IMR-90 (cell line): ENCODE data around the gene NUP88. TPM values are rescaled to one million over a fixed set of nuclear protein-coding genes. Genes with fewer than 3 reads are reported as not detected.

ENCODE experiments used
- ATAC-seq: fragments of 200-7000 bp; cut with Tn5 transposase; 2 replicates; pipeline ENCODE4 v1.9.1; 2020; ENCODE audit warnings: low read depth, mild to moderate bottlenecking, moderate library complexity
- BruUV-seq: library from RNA; stranded (reverse); fragments of 400-500 nt; replicated peaks from 2 replicates; lab custom pipeline; 2021; lab: Mats Ljungman, UMichigan
- CTCF ChIA-PET: fragments of 300-600 bp; formaldehyde crosslinking; extraction: SDS; loops from one replicate; lab custom pipeline; 2021; ENCODE audit warnings: antibody characterized with exemption; lab: Yijun Ruan, JAX
- POLR2A ChIA-PET: fragments of 300-600 bp; sonication (Branson Sonifier 250); formaldehyde crosslinking; loops from one replicate; lab custom pipeline; 2022; ENCODE audit warnings: antibody characterized with exemption; ENCODE audit not compliant: unreplicated experiment; lab: Charles Lee
- DNase-seq: peaks from one replicate; pipeline ENCODE4 v3.0.0; 2013
- H2AFZ ChIP-seq: replicated peaks from 2 replicates; pipeline ENCODE3; 2013; ENCODE audit warnings: low read length, mild to moderate bottlenecking; ENCODE audit not compliant: poor library complexity
- H2AK5ac ChIP-seq: 2 replicates; pipeline ENCODE4 v1.6.1; 2013; ENCODE audit warnings: low read depth, low read length, inconsistent platforms
- H2AK9ac ChIP-seq: replicated peaks from 2 replicates; pipeline ENCODE3; 2013; ENCODE audit warnings: mild to moderate bottlenecking, low read depth, low read length, moderate library complexity; ENCODE audit not compliant: poor library complexity
- H2BK120ac ChIP-seq: 2 replicates; pipeline ENCODE4 v1.6.1; 2013; ENCODE audit warnings: low read depth, low read length, inconsistent platforms
- H2BK15ac ChIP-seq: 3 replicates; pipeline ENCODE4 v1.6.1; 2013; ENCODE audit warnings: low read depth, low read length, inconsistent platforms
- H2BK20ac ChIP-seq: 2 replicates; pipeline ENCODE4 v1.6.1; 2013; ENCODE audit warnings: low read depth, mild to moderate bottlenecking, inconsistent platforms, low read length, moderate library complexity
- H2BK5ac ChIP-seq: 2 replicates; pipeline ENCODE4 v1.6.1; 2013; ENCODE audit warnings: mild to moderate bottlenecking, low read depth, low read length, inconsistent platforms; ENCODE audit not compliant: poor library complexity, severe bottlenecking
- H3K14ac ChIP-seq: replicated peaks from 2 replicates; pipeline ENCODE4 v1.6.1; 2013; ENCODE audit warnings: low read depth, low read length, inconsistent platforms
- H3K18ac ChIP-seq: 2 replicates; pipeline ENCODE4 v1.6.1; 2013; ENCODE audit warnings: low read depth, low read length, control low read depth
- H3K23ac ChIP-seq: 2 replicates; pipeline ENCODE4 v1.6.1; 2013; ENCODE audit warnings: low read depth, low read length, inconsistent platforms
- H3K27ac ChIP-seq: 2 replicates; pipeline ENCODE4 v1.5.1; 2013; ENCODE audit warnings: mild to moderate bottlenecking, control low read depth, low read length; ENCODE audit not compliant: insufficient read depth
- H3K27me3 ChIP-seq: 2 replicates; pipeline ENCODE4 v1.6.1; 2013; ENCODE audit warnings: low read length; ENCODE audit not compliant: control insufficient read depth, insufficient read depth
- H3K36me3 ChIP-seq: 2 replicates; pipeline ENCODE4 v1.6.1; 2013; ENCODE audit warnings: low read length, mixed read lengths; ENCODE audit not compliant: control insufficient read depth, insufficient read depth
- H3K4ac ChIP-seq: 2 replicates; pipeline ENCODE4 v1.6.1; 2013; ENCODE audit warnings: low read depth, low read length, inconsistent platforms
- H3K4me1 ChIP-seq: 2 replicates; pipeline ENCODE4 v1.6.1; 2013; ENCODE audit warnings: low read length, mixed read lengths; ENCODE audit not compliant: control insufficient read depth, insufficient read depth
- H3K4me2 ChIP-seq: 2 replicates; pipeline ENCODE4 v1.6.1; 2013; ENCODE audit warnings: low read depth, mild to moderate bottlenecking, control low read depth, low read length, moderate library complexity
- H3K4me3 ChIP-seq: 2 replicates; pipeline ENCODE4 v1.5.1; 2013; ENCODE audit warnings: low read depth, mild to moderate bottlenecking, control low read depth, low read length, moderate library complexity; ENCODE audit not compliant: insufficient read depth
- H3K56ac ChIP-seq: 2 replicates; pipeline ENCODE4 v1.6.1; 2013; ENCODE audit warnings: low read length, inconsistent platforms; ENCODE audit not compliant: insufficient read depth; ENCODE audit errors: extremely low read depth
- H3K79me1 ChIP-seq, 2 experiments: 2 replicates each; pipeline ENCODE4 v1.6.1; 2013; ENCODE audit warnings: low read length in 2 of 2, inconsistent platforms in 1 of 2, low read depth in 1 of 2
- H3K9ac ChIP-seq: 2 replicates; pipeline ENCODE4 v1.6.1; 2013; ENCODE audit warnings: low read depth, low read length, control low read depth
- H3K9me1 ChIP-seq: 2 replicates; pipeline ENCODE4 v1.6.1; 2013; ENCODE audit warnings: low read length, inconsistent platforms; ENCODE audit not compliant: insufficient read depth
- H3K9me3 ChIP-seq: 2 replicates; pipeline ENCODE4 v1.6.1; 2013; ENCODE audit warnings: low read length; ENCODE audit not compliant: control insufficient read depth, insufficient read depth
- H4K20me1 ChIP-seq: 2 replicates; pipeline ENCODE4 v1.6.1; 2013; ENCODE audit warnings: low read length, inconsistent platforms; ENCODE audit not compliant: insufficient read depth
- H4K5ac ChIP-seq: 2 replicates; pipeline ENCODE4 v1.6.1; 2013; ENCODE audit warnings: mild to moderate bottlenecking, low read depth, low read length, control low read depth
- H4K8ac ChIP-seq, 2 experiments: 2 replicates each; pipeline ENCODE4 v1.6.1; 2013; ENCODE audit warnings: low read depth in 2 of 2, low read length in 2 of 2, control low read depth in 1 of 2, inconsistent platforms in 1 of 2
- H4K91ac ChIP-seq: 2 replicates; pipeline ENCODE4 v1.6.1; 2013; ENCODE audit warnings: low read depth, low read length, inconsistent platforms; ENCODE audit not compliant: insufficient read depth
- FOS ChIP-seq: fragments of 150-350 bp; IDR thresholded peaks from 2 replicates; pipeline ENCODE4 v1.6.1; 2016; ENCODE audit warnings: low read depth, low read length
- SMC3 ChIP-seq: fragments of 150-350 bp; IDR thresholded peaks from 2 replicates; pipeline ENCODE4 v1.6.1; 2016; ENCODE audit warnings: low read depth, mild to moderate bottlenecking, antibody characterized with exemption, low read length, moderate library complexity
- WGBS, 2 experiments: methylation state at CpG; one replicate each; pipeline versions ENCODE4 v1.1.5 to v1.1.7; 2013; ENCODE audit warnings: missing lambda C conversion rate in 2 of 2; ENCODE audit not compliant: insufficient read length in 1 of 2; ENCODE audit errors: extremely low coverage in 2 of 2; 5-methylcytosine and 5-hydroxymethylcytosine counted together
- dilution Hi-C: fragments of 300-500 bp; cut with HindIII; formaldehyde crosslinking; loops from one replicate; pipeline ENCODE4 v1.14.3; 2018; ENCODE audit warnings: low sequenced_read_pairs; ENCODE audit not compliant: unreplicated experiment
- in situ Hi-C: fragments of 300-500 bp; cut with MboI; formaldehyde crosslinking; loops from 3 replicates; pipeline ENCODE4 v1.14.3; 2019; ENCODE audit warnings: low sequenced_read_pairs, inconsistent platforms, mixed read lengths
- intact Hi-C: fragments of 100-400 bp; cut with micrococcal nuclease; formaldehyde crosslinking; loops from 2 replicates; pipeline ENCODE4 v1.10.0; 2022
- polyA plus RNA-seq, 3 experiments: library from polyadenylated mRNA; depleted of rRNA; stranded (reverse); fragments of >200 nt; gene quantifications; 2 replicates each; pipeline ENCODE4 v1.2.3, GENCODE V29; 2012; ENCODE audit warnings: low replicate concordance in 1 of 3
- total RNA-seq: library from RNA; depleted of rRNA; stranded (reverse); fragments of >200 nt; gene quantifications from 2 replicates; pipeline ENCODE4 v1.2.3, GENCODE V29; 2012

NUP88 gene
- total and polyA plus RNA-seq, 2 of the 4 experiments (the other 2 are of a cell fraction) = 57.0 to 83.7 TPM

DNA sequence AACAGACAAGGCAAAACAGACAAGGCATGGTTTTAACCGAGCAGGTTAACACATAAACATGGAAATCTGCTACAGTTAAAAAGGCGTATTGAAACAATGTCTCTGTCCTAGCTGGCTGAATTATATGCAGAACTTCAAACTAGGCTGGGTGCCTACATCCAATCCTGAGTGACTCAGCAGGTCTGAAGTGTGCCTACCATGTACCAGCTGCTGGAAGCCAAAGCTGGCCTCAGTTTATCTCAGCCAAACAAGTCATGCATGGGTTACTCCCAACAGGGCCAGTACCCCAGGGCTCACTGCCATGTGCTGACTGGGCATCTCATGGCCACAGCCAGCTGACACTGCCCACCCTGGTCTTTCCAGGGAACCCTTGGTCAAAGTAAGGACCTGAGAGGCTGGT lies 15.5 kb upstream of the NUP88 start:
- H3K18ac ChIP-seq = no peak overlapping the region
- no peak overlapping the region for H2AK5ac ChIP-seq
- H3K9me1 ChIP-seq = peaks cover 10% of the 10 kb centered on the region; the same call in 1 of the 2 replicates
- no peak overlapping the region for H4K8ac ChIP-seq
- H3K27ac ChIP-seq = no peak overlapping the region
- no peak overlapping the region for H3K14ac ChIP-seq
- H2BK120ac ChIP-seq = no peak overlapping the region
- no peak overlapping the region for H3K4ac ChIP-seq
- no peak overlapping the region for H3K56ac ChIP-seq
- ATAC-seq (no peak), DNase-seq (no peak)
- TF ChIP-seq FOS (no peak), SMC3 (no peak)
- no TSS peak for BruUV-seq
- peak overlapping the region; percentile 32 for H2BK5ac ChIP-seq
- H2BK20ac ChIP-seq = no peak overlapping the region
- POLR2A ChIA-PET = no interaction called here
- H4K5ac ChIP-seq = no peak overlapping the region
- H4K91ac ChIP-seq = no peak overlapping the region
- H3K4me3 ChIP-seq = no peak overlapping the region
- peaks cover 7% of the 10 kb centered on the region for H3K4me1 ChIP-seq
- no peak overlapping the region for H3K4me2 ChIP-seq
- H3K36me3 ChIP-seq = peaks cover 49% of the 10 kb centered on the region
- H4K20me1 ChIP-seq = peaks cover 15% of the 10 kb centered on the region
- H3K9ac ChIP-seq = no peak overlapping the region
- CTCF ChIA-PET = no interaction called here
- no peak overlapping the region for H2AFZ ChIP-seq
- dilution Hi-C loops (no loop called here), intact Hi-C loops (no loop called here), in situ Hi-C loops (no loop called here)
- H2AK9ac ChIP-seq = no peak overlapping the region
- no peaks in the 10 kb centered on the region for H3K27me3 ChIP-seq
- no peak overlapping the region for H3K23ac ChIP-seq
- no peak overlapping the region for H2BK15ac ChIP-seq
- WGBS, 2 experiments = 100% methylated on average over 2 of the region's 2 CpGs; no CpG with 5 or more reads in 1 of the 2 experiments
- peaks cover 33 to 71% of the 10 kb centered on the region in 2 experiments for H3K79me1 ChIP-seq
- H3K9me3 ChIP-seq = no peaks in the 10 kb centered on the region
